AG09309 (cell line): ENCODE results near the gene UBR4.

Experiments used
- DNase-seq: peaks from one replicate; pipeline ENCODE4 v3.0.0-alpha.2; 2010; ENCODE audit warnings: low read depth
- H3K4me3 ChIP-seq: 2 replicates; pipeline ENCODE4 v1.5.1; 2011; ENCODE audit warnings: mild to moderate bottlenecking, low read depth, low read length, moderate library complexity; ENCODE audit not compliant: control insufficient read depth
- CTCF ChIP-seq: IDR thresholded peaks from 2 replicates; pipeline ENCODE4 v1.5.1; 2011; ENCODE audit warnings: mild to moderate bottlenecking, low read depth, low read length, inconsistent platforms; ENCODE audit not compliant: insufficient read depth, control insufficient read depth; ENCODE audit errors: missing control alignments

UBR4 gene

GRCh38 chr1:19071674-19072281, 138.3 kb downstream of the UBR4 start:
- no peak overlapping the region for H3K4me3 ChIP-seq
- no peak for DNase-seq
- TF ChIP-seq CTCF: no peak

GRCh38 chr1:19070891-19071621, 139.0 kb downstream of the UBR4 start:
- no peak overlapping the region for H3K4me3 ChIP-seq
- TF ChIP-seq CTCF: no peak
- DNase-seq: no peak

GRCh38 chr1:19070197-19070651, 139.8 kb downstream of the UBR4 start:
- TF ChIP-seq CTCF: no peak
- no peak for DNase-seq
- no peak overlapping the region for H3K4me3 ChIP-seq

GRCh38 chr1:19068639-19069276, 141.3 kb downstream of the UBR4 start:
- TF ChIP-seq CTCF: no peak
- H3K4me3 ChIP-seq: no peak overlapping the region
- no peak for DNase-seq

- no peak overlapping the region for H3K4me3 ChIP-seq
- DNase-seq: no peak
- TF ChIP-seq CTCF: no peak
Measured at GRCh38 chr1:19067912-19068638, 142.0 kb downstream of the UBR4 start.

GRCh38 chr1:19067182-19067911, 142.7 kb downstream of the UBR4 start:
- DNase-seq: no peak
- no peak for TF ChIP-seq CTCF
- H3K4me3 ChIP-seq: no peak overlapping the region
